ENCODE data around the gene PLCE1. TPM values are rescaled to one million over a fixed set of nuclear protein-coding genes. Genes with fewer than 3 reads are reported as not detected.
"Not testable (repeated sequence)": the region's sequence is repeated elsewhere in the genome, so short reads cannot be mapped to it uniquely, and the experiment has no call there.

PLCE1 gene
- total RNA-seq, 1 donor from 2014 or later, result 0.49 TPM

GRCh38 chr10:93963434-93963833, 30.3 kb upstream of the PLCE1 start:
- H3K27me3 Mint-ChIP-seq (ENCODE audit: unreplicated experiment), result peaks cover 2% of the 10 kb centered on the region
- H3K9me3 Mint-ChIP-seq (ENCODE audit: unreplicated experiment), result no peaks in the 10 kb centered on the region
- no peak for DNase-seq (ENCODE audit: low spot score)
- H3K4me3 Mint-ChIP-seq (ENCODE audit: unreplicated experiment), result no peak overlapping the region
- no peak overlapping the region for H3K27ac Mint-ChIP-seq (ENCODE audit: unreplicated experiment)
- H3K36me3 Mint-ChIP-seq (ENCODE audit: low read depth, unreplicated experiment), result no peaks in the 10 kb centered on the region
- TF ChIP-seq CTCF (IDR thresholded peaks at IDR 0.05; ENCODE audit: unreplicated experiment), result no peak
- no peaks in the 10 kb centered on the region for H3K4me1 Mint-ChIP-seq (ENCODE audit: unreplicated experiment)

GRCh38 chr10:93965911-93966310, 27.8 kb upstream of the PLCE1 start:
- H3K36me3 Mint-ChIP-seq (ENCODE audit: low read depth, unreplicated experiment), result no peaks in the 10 kb centered on the region
- DNase-seq (ENCODE audit: low spot score), result no peak
- H3K4me1 Mint-ChIP-seq (ENCODE audit: unreplicated experiment), result no peaks in the 10 kb centered on the region
- no peak for TF ChIP-seq CTCF (IDR thresholded peaks at IDR 0.05; ENCODE audit: unreplicated experiment)
- no peak overlapping the region for H3K4me3 Mint-ChIP-seq (ENCODE audit: unreplicated experiment)
- H3K9me3 Mint-ChIP-seq (ENCODE audit: unreplicated experiment), result no peaks in the 10 kb centered on the region
- H3K27me3 Mint-ChIP-seq (ENCODE audit: unreplicated experiment), result no peaks in the 10 kb centered on the region
- H3K27ac Mint-ChIP-seq (ENCODE audit: unreplicated experiment), result no peak overlapping the region

GRCh38 chr10:93967756-93968155, 26.0 kb upstream of the PLCE1 start:
- Mint-ChIP-seq H3K4me1 (ENCODE audit: unreplicated experiment) (no peaks in the 10 kb centered on the region), H3K4me3 (ENCODE audit: unreplicated experiment) (no peak overlapping the region), H3K9me3 (ENCODE audit: unreplicated experiment) (no peaks in the 10 kb centered on the region), H3K27ac (ENCODE audit: unreplicated experiment) (no peak overlapping the region), H3K36me3 (ENCODE audit: low read depth, unreplicated experiment) (no peaks in the 10 kb centered on the region), H3K27me3 (ENCODE audit: unreplicated experiment) (no peaks in the 10 kb centered on the region)
- no peak for DNase-seq (ENCODE audit: low spot score)
- no peak for TF ChIP-seq CTCF (IDR thresholded peaks at IDR 0.05; ENCODE audit: unreplicated experiment)

GRCh38 chr10:93968540-93968945, 25.2 kb upstream of the PLCE1 start:
- Mint-ChIP-seq H3K4me1 (ENCODE audit: unreplicated experiment) (no peaks in the 10 kb centered on the region), H3K27ac (ENCODE audit: unreplicated experiment) (no peak overlapping the region), H3K27me3 (ENCODE audit: unreplicated experiment) (no peaks in the 10 kb centered on the region), H3K9me3 (ENCODE audit: unreplicated experiment) (no peaks in the 10 kb centered on the region), H3K36me3 (ENCODE audit: low read depth, unreplicated experiment) (no peaks in the 10 kb centered on the region), H3K4me3 (ENCODE audit: unreplicated experiment) (no peak overlapping the region)
- no peak for TF ChIP-seq CTCF (IDR thresholded peaks at IDR 0.05; ENCODE audit: unreplicated experiment)
- DNase-seq (ENCODE audit: low spot score), result no peak

GRCh38 chr10:93970433-93971010, 23.2 kb upstream of the PLCE1 start:
- not testable (repeated sequence) for H3K9me3 Mint-ChIP-seq (ENCODE audit: unreplicated experiment); H3K27me3 Mint-ChIP-seq (ENCODE audit: unreplicated experiment); H3K36me3 Mint-ChIP-seq (ENCODE audit: low read depth, unreplicated experiment); H3K27ac Mint-ChIP-seq (ENCODE audit: unreplicated experiment); H3K4me3 Mint-ChIP-seq (ENCODE audit: unreplicated experiment); DNase-seq (ENCODE audit: low spot score); H3K4me1 Mint-ChIP-seq (ENCODE audit: unreplicated experiment)

Measured in endothelial cell (in vitro differentiated cells).